ENCODE results near the gene DYNC1LI2.

Gene DYNC1LI2

DNA sequence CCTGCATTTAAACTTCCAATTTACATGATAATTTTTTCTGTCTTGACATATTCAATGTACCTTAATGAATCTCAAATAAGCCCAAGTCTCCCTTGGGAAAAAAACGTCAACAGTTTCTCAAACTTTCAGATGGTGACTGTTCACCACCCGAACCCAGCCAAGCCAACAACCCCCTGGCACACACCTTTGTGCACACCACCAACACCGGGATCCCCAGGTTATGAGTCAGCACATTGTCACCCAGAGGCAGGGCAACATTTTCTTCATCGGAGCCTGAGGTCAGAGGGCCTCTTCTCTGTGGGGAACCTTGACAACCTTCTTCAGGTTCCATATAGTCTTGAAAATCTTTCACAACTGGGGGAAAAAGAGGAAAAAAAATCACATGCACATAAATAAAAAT is 15.5 kb downstream of the DYNC1LI2 start:
- no peak for DNase-seq

DNA sequence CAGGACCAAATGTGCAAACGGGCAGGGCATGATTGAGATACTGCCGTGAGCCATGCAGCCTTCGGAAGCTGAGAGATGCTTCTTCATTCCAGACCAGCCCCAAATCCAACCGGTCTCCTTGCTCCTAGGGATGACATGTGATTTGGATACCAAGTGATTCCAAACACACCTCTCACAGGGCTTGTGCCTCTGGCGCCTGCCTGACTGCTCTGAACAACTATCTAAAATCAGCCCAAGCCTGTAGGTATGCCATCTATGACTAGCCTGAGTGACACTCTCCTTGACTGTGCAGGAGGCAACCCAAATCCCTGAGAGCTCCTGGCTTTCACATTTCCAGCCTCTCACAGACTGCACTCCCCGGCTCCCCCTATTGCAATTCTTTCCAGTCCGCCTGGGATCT is 20.3 kb downstream of the DYNC1LI2 start:
- no peak for DNase-seq

DNA sequence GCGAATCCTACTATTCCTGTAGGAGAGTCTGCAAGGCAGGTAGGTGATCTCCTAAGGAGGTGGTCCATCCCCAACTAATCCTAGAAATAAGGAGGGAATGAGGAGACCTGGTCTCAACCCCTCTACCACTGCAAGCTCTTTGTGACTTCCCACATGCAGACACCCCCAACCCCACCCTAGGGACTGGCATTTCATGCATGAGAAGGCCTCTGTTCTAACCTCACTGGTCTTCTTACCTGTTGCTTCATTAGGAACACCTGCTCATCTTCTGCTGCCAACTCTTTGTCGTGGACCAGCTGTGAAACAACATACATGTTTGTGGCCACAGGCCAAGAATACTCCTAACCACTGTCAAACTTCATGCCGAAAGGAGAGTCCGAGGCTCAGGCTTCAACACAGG is 22.6 kb downstream of the DYNC1LI2 start:
- DNase-seq = no peak

DNA sequence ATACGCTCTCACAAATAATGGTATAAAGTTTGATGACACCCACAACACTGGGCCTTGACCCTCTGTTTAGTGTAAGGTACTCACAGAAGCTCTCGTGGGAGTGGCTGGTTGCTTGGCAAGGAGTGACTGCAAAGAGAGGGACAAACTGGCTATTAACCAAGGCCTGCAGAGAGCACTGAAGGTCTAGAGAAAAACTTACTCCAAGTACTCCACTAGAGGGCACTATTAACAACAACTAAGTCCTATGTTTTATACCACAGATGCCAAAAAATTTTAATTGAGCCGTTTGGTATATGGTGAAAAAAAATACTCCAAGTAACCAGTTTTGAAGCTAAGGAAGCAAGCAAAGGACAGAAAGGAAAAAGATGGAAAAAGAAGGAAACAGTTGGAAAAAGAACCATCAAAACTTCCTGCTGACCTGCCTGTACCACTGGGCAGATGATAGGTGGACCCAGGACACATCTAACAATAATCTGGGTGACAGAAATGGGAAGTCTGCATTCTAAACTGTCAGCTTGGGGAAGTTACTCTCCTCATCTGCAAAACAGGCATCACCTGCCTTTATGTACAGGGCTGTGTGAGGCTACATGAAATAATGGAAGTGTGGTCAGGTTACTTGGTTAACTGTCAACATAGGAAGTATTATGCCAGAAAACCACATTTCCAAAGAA is 23.2 kb downstream of the DYNC1LI2 start:
- peak; percentile 83 to 88 for DNase-seq

- no peak for DNase-seq
These were observed 30.6 kb downstream of the DYNC1LI2 start for GRCh38 chr16:66720766-66721165.

GRCh38 chr16:66719246-66719645 is 32.2 kb downstream of the DYNC1LI2 start:
- no peak for DNase-seq

DNA sequence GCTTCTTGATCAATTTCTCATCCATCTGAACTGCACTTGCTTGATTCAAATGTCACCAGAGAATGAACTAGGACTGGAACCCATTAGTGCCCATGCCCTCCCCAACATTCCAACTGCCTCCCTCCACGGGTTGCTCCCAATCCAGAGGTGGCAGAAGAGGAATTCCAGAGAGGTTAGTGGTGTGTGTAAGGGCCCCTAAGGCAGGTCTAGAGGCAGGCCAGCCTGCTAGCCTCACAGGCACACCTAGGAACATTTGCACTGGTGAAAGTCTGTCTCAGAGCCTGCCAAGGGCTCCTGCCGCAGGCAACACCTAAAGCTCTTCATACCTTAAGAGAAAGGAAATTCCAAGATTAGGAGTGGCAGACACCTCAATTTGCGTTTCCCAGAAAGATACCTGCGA is 33.6 kb downstream of the DYNC1LI2 start:
- no peak for DNase-seq

DNA sequence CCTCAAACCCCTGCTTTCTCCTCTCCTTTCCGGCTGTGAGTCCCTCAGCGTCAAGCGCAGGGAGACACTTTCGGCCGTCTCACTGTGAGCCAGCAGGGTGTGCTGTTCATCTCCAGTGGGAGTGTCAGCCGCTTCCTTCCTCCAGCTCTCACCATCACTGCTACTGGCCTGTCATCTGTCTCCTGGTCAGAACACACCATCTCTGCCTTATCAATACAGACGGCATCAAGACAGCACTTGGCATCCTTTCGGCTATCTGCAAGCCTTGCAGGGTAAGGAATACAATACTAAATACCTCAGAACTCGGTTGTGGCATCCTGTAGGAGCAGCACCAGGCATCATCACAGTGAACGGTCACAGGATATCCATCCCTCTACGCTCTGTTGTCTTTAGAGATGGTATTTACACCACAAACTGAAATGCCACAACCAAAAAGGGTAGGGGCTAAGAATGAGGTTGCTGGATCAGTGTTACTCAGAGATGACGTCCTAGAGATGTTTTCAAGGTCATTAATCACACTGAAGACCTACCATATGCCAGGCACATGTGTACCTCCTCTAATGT is 34.2 kb downstream of the DYNC1LI2 start:
- peak; percentile 45 to 52 for DNase-seq

GRCh38 chr16:66714654-66715307 is 36.6 kb downstream of the DYNC1LI2 start:
- DNase-seq = no peak

DNA sequence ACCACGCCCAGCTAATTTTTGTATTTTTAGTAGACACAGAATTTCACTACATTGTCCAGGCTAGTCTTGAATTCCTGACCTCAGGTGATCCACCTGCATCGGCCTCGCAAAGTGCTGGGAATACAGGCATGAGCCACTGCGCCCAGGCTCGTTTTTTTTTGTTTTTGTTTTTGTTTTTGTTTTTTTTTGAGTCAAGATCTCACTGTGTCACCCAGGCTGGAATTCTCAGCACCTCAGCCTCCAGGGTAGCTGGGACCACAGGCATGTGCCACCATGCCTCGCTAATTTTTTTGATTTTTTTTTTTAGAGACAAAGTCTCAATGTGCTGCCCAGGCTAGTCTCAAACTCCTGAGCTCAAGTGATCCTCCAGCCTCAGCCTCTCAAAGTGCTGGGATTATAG is 37.3 kb downstream of the DYNC1LI2 start:
- DNase-seq = no peak

DNA sequence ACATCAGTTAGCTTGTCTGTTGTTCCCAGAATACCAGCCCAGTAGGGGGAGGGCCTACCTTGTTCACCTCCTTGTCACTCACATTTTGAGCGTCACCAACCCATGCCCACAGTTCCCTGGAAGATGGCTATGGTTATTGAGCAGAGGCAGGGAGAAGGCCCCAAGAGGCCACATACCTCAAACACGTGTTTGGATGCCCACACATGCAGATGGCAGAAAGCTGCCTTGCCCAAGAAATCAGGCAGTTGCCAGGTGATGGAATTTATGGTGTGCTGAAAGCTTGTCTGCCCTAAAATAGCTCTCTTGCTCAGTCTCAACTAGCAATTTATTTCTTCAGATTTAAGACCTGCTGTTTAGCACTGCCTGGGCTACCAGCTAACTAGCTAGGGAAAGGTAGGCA is 38.3 kb downstream of the DYNC1LI2 start:
- DNase-seq = no peak

DNA sequence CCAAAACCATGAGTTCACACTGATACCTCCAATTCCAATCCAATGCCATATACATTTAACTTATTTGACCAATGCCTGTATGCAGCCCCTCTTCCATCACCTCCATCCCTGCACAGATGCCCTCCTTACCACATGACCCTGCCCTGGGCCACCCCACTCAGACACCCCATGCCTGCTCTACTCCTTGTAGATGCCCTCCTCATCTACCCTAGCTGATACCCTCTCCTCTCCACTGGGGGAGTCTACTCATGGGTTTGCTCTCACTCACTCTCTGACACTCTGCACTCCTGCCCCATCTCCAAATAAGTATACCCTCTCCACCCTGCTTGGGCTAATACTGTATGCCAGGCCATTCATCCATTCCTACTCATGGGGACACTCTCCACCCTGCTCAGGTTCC is 38.9 kb downstream of the DYNC1LI2 start:
- DNase-seq = no peak

DNA sequence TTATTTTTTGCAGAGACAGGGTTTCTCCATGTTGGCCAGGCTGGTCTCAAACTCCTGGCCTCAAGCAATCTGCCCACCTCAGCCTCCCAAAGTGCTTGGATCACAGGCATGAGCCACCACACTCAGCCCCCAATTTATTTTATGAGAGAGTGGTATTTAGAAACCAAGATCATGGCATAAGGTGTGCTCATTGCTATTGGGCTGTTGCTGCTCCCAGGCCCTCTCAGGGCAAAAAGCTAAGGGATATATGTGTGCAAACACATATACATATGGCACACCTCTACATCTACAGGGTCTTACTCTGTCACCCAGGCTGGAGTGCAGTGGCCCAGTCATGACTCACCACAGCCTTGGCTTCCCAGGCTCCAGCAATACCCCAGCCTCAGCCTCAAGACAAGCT is 39.8 kb downstream of the DYNC1LI2 start:
- no peak for DNase-seq

DNA sequence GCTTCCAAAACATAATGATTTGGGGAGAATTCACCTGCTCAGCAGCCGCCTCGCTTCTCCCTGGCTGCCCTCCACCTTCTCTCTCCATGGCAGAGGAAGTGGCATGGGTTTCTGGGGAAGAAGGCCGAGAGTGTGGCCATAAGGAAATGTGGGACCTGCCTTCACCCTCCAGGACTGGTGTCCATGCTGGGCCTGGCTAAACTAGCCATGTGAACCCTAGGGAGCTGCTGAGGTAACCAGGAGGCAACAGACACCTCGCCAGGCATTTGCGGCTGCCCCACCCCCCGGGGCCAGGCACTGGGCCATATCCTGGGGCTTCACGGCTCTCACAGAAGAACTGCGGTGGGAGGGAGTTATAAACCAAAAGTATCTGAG is 44.9 kb downstream of the DYNC1LI2 start:
- no peak for DNase-seq

- DNase-seq = no peak
These were observed 45.5 kb downstream of the DYNC1LI2 start for GRCh38 chr16:66705790-66706505.

- no peak for DNase-seq
These were observed 47.8 kb downstream of the DYNC1LI2 start for GRCh38 chr16:66703406-66704215.

DNA sequence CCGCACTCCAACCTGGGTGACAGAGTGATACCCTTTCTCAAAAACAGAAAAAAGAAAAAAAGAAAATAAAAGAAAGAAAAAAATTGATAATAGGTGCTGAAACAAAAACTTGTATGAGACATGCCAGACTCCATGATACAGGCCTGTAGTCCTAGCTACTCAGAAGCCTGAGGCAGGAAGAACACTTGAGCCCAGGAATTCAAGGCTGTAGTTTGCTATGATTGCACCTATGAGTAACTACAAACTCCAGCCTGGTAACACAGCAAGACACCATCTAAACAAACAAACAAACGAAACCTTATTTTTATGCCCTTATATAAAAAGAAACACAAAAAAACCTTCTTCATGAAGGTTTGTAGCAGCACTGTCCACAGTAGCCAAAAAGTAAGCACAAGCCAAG is 49.9 kb downstream of the DYNC1LI2 start:
- no peak for DNase-seq

DNA sequence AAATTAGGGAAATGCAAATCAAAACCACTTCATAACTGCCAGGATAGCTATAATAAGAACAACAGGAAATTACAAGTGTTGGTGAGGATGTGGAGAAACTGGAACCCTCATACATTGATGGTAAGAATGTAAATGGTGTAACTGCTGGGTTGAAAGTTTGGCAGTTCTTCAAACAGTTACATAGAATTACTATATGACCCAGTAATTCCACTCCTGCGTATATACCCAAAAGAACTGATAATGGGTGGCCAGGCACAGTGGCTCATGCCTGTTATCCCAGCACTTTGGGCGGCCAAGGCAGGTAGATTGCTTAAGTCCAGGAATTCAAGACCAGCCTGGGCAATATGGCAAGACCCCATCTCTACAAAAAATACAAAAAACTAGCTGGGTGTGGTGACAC is 50.4 kb downstream of the DYNC1LI2 start:
- peak; percentile 56 to 65 for DNase-seq

GRCh38 chr16:66699898-66700297 is 51.5 kb downstream of the DYNC1LI2 start:
- no peak for DNase-seq

DNA sequence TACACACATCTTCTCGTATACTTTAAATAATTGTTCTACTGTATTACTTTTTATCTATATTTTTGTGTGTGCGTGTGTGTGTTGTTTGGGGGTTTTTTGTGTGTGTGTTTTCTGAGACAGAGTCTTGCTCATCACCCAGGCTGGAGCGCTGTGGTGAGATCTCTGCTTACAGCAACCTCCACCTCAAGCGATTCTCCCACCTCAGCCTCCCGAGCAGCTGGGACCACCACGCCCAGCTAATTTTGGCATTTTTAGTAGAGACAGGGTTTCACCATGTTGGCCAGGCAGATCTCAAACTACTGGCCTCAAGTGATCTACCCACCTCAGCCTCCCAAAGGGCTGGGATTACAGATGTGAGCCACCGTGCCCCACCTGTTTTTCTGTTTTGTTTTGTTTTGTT is 53.4 kb downstream of the DYNC1LI2 start:
- DNase-seq = no peak

DNA sequence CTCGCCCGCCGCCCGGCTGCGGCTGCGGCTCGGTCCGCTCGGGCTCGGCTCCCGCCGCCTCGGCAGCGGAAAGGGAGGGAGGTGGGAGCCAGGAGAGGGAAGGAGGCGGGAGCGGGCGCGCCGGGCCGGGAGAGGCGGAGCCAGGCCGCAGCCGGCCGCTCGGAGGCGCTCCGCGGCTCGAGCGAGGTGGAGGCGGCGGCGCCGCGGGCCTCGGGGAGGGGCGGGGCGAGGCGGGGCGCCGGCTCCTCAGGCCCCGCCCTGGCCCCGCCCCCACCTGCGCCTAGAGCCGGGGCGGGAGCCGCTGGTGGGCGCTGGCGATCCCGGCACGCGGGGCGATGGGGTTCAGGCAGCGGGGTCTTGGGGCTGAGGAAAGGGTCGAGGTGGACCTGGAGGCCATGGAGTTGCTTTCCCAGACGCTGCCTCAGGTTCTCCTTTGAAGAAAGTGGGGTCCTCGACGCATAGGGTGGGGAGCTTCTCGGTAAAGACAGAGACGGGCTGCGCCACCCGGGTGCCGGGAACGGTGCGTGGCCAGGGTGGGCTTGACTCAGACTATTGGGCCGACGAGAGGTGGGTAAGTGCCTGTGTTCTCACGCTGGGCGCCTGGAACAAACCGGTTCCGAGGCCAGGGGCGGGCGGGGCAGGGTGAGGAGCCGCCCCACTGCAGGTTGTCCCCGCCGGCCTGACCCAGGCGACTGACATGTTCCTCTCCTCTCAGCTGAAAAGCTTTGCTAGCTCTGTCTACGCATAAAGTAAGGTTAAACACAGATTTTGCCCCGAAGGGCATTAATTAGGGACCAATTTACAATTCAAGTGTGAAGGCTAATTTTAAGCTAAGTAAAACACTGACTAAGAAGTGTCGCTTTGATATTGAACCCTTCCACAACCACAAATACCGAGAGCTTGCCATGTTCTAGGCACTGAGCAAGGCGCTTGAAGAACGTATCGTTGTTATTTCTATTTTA is 54.5 kb downstream of the DYNC1LI2 start, which contains the start of gene CMTM4:
TSS of gene CMTM4 (minus strand) at position 75 of the 962 bp plus-strand sequence. CDS start 218 bp downstream, outside the sequence.
- peak; percentile 43 to 54 for DNase-seq

Measured in AML-193 (cell line).